GM19043 (cell line): ENCODE results near the gene UBE2G1.
"Not testable (repeated sequence)": the region's sequence is repeated elsewhere in the genome, so short reads cannot be mapped to it uniquely, and the experiment has no call there.

Experiments
- ATAC-seq: cut with Tn5 transposase; IDR thresholded peaks from one replicate; pipeline ENCODE4 v1.9.1; 2021; ENCODE audit warnings: low read depth; ENCODE audit not compliant: unreplicated experiment

UBE2G1 gene

GRCh38 chr17:4375796-4376440 lies 9.4 kb upstream of the UBE2G1 start:
- ATAC-seq: not testable (repeated sequence)

GRCh38 chr17:4375039-4375748 lies 8.7 kb upstream of the UBE2G1 start:
- peak; percentile 76 for ATAC-seq

GRCh38 chr17:4369557-4370230 lies 3.2 kb upstream of the UBE2G1 start:
- no peak for ATAC-seq

DNA sequence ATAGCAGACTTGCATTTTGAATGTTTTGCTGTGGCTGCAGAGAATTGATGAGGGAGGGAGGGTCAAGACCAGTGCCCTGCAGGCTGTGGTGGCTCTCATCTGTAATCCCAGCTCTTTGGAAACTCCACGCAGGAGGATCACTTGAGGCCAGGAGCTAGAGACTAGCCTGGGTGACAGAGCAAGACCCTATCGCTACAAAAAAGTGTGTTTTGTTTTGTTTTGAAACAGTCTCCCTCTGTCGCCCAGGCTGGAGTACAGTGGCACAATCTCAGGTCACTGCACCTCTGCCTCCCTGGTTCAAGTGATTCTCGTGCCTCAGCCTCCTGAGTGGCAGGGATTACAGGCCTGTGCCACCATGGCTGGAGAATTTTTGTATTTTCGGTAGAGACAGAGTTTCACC lies 1.9 kb upstream of the UBE2G1 start:
- no peak for ATAC-seq

- not testable (repeated sequence) for ATAC-seq
Observed at GRCh38 chr17:4367177-4367576, 702 bp upstream of the UBE2G1 start.

- peak; percentile 5 for ATAC-seq
Observed at GRCh38 chr17:4365628-4366326, 698 bp downstream of the UBE2G1 start.

DNA sequence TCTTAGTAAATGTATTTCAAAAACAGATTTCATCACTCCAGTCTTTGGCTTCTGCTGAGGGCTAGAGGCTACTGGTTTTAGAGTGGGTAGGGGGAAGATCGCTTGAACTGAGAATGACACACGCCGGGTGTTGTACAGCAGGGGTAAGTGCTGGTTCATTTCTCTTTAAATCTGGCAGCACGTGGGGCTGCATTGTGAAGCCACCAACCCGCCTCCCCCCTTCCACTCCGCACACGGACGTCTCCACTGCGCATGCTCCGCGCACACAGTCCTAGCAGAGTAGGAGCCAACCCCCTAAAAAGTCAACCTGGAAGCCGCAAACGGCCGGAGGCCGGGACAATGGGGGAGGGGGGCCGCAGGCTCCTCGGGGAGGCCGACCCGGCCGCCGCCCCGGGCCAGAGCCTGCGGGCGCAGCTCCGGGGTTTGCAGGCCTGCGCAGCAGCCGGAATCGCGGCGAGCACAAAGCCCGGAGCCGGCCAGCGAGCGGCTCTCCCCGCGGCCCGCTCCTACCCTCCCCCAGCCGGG lies 1.3 kb downstream of the UBE2G1 start:
- peak; percentile 48 for ATAC-seq

GRCh38 chr17:4364622-4365041 lies 1.8 kb downstream of the UBE2G1 start:
- no peak for ATAC-seq

DNA sequence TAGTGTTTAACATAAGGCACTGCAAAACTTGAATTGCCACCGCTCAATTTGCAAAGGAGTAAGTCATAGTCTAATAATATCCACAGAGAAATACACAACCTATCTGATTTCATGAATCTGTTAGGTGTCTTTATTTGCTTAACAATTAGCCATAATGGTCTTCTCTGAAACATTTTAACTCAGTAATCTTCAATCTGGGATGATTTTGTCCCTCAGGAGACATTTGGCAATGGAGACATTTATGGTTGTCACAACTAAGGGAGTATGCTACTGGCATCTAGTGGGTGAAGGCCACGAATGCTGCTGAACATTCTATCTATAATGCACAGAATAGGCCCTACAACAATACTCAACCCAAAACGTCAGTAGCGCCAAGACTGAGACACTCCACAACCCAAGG lies 4.3 kb downstream of the UBE2G1 start:
- no peak for ATAC-seq

GRCh38 chr17:4358154-4358553 lies 8.3 kb downstream of the UBE2G1 start:
- ATAC-seq: no peak

GRCh38 chr17:4357671-4358070 lies 8.8 kb downstream of the UBE2G1 start:
- no peak for ATAC-seq

GRCh38 chr17:4357030-4357628 lies 9.3 kb downstream of the UBE2G1 start:
- ATAC-seq: no peak

DNA sequence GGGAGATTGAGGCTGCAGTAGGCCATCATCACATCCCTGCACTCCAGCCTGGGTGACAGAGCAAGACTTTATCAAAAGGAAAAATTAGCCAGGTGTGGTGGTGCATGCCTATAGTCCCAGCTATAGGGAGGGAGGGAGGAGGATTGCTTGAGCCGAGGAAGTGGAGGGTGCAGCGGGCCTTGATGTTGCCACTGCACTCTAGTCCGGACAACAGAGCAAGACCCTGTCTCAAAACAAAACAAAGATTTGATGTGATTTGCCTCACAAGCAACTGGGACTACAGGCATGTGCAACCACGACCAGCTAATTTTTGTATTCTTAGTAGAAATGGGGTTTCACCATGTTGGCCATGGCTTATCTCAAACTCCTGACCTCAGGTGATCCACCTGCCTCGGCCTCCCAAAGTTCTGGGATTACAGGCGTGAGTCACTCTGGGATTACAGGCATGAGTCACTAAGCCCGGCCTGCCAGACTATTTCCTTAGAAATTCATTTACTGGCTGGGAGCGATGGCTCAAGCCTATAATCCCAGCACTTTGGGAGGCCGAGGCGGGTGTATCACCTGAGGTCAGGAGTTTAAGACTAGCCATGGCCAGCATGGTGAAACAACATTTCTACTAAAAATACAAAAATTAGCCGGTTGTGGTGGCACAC lies 11.5 kb downstream of the UBE2G1 start:
- no peak for ATAC-seq

DNA sequence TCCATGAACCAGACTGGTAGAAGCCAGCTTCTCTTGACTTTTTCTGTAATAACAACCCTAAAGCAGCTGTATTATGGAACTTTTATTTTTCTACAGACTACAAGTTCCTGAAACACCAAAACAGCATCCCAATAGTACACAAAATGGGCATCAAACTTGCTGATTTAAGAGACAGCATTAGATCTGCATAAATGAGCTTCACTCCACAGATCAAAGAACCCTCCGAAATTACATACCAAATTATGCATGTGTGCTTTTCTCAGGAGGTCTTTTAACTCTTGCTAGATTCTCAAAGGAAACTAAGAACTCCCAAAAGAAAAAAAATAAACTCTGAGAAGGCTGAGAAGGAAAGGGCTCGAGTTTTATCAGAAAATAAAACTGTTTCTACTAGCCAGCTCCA lies 12.3 kb downstream of the UBE2G1 start:
- ATAC-seq: no peak

GRCh38 chr17:4350214-4350613 lies 16.3 kb downstream of the UBE2G1 start:
- ATAC-seq: not testable (repeated sequence)

DNA sequence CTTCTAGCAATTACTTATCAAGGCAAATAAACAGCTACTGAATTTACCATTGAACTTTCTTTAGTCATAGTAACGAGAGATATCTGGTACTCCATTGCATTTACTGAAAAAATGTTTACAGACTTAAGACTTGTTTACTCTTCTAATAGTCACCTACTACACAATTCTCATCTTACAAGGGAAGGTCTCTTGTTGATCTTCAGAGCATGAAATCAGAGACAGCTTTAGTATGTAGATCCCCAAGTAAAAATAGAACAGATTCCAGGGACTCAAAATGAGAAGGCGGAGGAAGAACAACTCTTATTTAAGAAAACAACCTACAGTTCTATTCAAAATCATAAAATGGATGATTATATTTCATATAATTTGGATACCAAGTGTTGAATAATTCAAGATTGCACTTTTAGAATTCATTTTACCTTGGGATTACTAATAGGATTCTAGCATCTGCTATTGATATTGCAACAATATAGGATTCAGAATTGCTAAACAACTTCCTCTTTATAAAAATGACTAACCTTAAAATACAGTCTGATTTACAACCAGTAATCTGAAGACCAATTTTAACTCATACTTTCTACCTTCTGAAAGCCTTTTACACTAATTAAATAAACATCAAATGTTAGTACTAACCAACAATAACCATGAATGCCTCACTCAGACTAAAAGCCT lies 20.8 kb downstream of the UBE2G1 start:
- ATAC-seq: no peak

GRCh38 chr17:4344926-4345325 lies 21.5 kb downstream of the UBE2G1 start:
- ATAC-seq: no peak

DNA sequence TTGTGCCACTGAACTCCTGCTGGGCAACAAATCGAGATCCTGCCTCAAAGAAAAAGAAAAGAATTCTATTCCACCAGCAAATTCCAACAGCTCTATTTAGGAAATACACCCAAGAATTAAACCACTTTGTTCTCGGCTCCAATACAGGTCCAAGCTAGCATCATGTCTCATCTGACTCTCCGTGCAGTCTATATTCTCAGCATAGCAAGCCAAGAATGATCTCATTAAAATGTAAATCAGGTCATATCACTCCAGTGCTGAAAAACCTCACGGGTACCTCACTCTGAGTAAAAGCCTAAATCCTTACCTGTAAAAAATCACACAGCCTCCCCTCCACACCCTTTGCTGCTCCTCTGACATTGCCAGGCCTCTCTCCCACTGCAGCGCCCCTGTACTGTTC lies 23.9 kb downstream of the UBE2G1 start:
- no peak for ATAC-seq

DNA sequence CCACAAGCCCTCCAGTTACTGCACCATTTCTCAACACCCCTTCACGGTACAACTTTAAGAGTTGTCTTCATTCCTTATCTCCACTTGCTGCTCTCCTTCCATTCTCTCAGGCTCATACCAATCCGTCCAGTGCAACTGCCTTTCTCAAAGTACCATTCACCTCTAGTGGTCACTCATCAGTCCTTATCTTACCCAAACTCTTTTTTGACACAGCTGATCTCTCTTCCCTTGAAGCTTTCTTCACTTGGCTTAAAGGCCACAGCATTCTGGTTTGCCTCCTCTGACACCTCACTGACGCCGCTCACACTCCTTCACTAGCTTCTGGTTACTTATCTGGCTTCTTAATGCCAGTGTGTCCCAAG lies 24.9 kb downstream of the UBE2G1 start:
- no peak for ATAC-seq
